Stimulated activated naive CD4-positive, alpha-beta T cell (primary cell): ENCODE measurements around the gene ATP1B1.

Source experiments
- DNase-seq, 6 experiments: peaks; one replicate each; lab custom pipeline; 2025; lab: John Stamatoyannopoulos, UW

ATP1B1 gene

GRCh38 chr1:169094897-169095569 is 11.5 kb upstream of the ATP1B1 start:
- no peak for DNase-seq

DNA sequence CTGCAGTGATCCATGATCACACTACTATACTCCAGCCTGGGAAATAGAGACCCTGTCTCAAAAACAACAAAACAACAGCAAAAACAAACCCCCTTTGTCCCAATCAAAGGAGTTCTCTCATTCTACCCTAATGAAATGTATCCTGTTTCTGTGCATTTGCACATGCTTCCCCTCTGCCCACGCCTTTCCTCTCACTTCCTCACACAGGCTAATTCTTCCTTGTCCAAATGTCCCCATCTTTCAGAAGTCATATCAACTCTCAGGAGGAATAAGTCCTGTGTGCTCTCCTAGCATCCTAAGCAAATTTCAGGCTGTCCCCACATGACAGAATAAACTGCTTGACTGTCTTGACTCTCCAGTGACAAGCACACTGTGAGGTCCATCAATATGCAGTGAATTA is 8.1 kb upstream of the ATP1B1 start:
- DNase-seq, result no peak

DNA sequence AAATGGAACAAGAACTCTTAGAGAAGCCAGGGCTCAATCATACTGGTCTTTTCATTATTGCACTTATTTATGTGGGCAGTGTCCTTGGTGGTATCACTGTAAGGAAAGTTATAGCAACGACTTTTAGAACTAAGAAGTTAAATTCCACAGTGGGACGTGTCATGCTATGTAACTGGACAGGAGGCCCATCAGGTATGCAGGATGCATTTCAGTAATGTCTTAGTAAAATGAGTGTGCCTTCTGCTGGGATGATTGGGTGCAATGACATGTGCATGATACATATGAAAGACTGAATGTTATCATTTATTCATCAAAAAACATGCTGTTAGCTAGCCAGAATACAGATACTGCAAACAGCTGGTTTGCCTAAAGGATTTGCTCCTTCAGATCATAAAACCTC is 6.9 kb upstream of the ATP1B1 start:
- no peak for DNase-seq

DNA sequence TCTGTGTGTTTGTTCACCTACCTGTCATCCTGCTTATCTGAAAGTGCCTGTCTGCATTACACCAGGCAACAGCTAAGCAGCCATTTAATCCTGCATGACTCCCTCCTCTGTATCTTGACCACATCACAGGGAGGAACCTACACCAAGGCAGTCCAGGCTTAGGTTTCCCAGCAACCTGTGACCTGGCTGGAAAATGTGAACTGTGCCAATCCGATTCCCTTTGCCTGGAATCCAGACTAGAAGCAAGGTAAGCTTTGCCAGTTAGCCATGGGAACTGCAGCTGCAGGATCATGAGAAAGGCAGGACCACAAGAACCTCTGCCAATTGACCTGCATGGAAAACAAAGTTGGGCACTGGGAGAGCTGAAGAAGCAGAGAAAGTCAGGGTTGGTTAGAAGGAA is 6.3 kb upstream of the ATP1B1 start:
- no peak for DNase-seq

DNA sequence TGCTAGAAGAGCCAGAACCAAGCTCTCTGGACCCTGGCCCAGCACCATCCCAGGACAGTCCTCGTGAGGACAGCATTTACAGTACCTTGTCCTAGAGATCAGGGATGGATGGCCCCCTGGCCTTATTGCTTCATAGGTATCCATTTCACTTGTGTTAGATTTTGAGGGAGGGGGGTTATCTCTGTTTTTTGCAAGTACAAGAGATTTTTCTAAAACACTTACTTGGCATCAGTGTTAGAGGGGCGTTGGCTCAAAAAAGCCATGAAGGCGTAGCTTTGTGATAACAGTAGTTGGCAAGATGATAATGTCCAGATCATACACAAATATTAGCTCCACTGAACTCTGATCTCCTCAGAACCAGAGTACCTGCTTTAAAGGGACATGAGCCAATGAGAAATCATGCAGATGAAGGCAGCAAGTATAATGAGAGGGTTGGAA is 5.8 kb upstream of the ATP1B1 start:
- no peak for DNase-seq

- DNase-seq, result no peak
Measured at GRCh38 chr1:169102567-169102966, 3.9 kb upstream of the ATP1B1 start.

DNA sequence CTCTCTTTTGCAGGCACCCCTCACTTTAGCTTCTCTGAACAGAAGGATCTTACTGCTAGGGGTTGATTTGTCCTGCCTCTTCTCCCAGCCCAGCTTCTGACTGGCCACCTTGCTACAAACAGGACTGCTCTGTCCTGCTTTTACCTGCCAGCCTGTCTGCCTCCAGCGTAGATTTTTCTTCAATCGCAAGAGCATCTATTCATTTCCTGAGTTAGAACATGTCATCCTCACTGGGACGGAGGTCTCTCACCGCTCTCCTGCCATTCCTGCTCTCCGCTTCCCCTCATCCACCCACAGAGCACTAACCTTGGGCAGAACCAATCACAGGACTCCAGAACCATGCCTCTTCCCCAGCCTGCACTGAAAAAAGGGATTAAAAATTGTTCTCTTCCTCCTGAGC is 3.5 kb upstream of the ATP1B1 start:
- no peak for DNase-seq

- DNase-seq, result no peak
Measured at GRCh38 chr1:169103480-169103893, 3.0 kb upstream of the ATP1B1 start.

DNA sequence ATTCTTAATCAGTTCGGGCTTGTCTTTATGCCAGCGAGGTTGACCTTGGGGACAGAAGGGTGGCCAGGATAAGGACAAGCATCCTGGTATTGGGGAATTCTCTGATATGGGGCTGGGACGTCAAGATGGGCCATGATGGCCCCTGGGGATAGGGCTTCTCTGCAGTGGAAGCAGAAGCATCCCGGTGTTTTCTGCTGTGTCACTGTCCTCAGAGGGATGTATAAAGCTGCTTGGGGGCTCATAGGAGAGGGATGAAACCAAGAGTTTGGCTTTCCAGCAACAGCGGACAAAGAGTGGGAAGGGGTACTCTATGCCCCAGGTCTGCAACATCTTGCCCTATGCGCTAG is 1.4 kb upstream of the ATP1B1 start:
- no peak for DNase-seq

DNA sequence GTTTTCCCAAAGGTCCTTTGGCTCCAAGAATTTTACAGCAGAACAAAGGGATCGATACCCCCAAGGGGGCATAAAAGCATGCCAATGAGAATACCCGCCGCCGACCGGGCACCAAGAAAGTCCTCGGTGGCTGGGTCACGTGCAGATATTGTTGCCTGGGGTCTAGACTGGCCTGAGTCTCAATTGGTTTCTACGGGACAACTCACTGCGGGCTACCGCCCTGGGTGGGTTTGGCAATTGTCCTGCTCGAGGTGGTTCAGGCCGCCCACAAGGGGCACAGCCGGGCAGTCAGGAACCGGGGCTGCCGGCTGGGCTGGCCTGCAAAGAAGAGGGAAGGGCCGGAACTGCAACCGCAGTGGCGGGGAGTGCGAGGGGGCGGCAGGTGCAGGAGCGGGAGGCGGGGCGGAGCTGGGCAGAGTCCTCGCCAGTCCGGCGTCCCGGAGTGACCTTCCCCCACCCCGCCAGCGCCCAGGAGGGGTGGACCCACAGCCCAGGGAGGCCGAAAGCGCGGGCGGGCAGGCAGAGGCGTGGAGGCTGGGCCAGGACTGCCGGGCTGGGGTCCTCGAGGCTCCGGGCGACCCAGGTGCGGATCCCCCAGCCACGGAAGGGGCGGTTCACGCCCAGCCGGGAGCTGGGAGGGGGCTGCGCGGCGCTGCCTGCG is 926 bp upstream of the ATP1B1 start:
- DNase-seq, result no peak

DNA sequence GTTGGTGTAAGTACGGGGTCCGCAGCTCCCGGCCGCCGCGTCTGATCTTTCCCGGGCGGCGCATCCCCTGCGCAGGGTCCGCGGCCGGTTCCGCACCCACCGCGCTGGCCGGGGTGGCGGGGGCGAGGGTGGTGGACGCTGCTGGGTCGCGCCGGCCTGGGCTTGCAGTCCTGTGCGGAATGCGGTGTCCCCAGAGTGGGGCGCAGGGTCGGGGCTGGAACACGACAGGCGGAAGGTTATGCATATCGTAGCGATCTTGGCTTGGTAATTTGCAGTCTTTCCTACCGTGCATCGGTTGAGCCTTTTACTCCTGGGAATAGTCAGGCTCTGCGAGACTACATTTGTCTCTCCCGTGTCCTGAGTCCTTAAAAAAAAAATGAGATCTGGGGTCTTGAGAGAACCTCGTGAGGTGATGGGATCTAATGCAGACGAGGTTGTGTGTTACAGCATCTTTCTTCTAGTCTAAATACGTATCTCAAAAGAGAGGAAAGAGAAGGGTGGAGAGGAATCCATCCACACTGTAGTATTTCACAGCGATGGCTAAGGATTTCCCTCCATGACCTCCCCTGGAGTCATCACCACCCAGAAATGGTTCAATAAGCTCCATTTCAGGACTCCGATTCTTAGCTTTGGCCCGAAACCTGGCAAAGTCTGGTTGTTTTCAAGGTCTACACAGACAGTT is 572 bp downstream of the ATP1B1 start:
- peak in 3 of 6 experiments; percentile 3 to 41 (median 13) for DNase-seq

DNA sequence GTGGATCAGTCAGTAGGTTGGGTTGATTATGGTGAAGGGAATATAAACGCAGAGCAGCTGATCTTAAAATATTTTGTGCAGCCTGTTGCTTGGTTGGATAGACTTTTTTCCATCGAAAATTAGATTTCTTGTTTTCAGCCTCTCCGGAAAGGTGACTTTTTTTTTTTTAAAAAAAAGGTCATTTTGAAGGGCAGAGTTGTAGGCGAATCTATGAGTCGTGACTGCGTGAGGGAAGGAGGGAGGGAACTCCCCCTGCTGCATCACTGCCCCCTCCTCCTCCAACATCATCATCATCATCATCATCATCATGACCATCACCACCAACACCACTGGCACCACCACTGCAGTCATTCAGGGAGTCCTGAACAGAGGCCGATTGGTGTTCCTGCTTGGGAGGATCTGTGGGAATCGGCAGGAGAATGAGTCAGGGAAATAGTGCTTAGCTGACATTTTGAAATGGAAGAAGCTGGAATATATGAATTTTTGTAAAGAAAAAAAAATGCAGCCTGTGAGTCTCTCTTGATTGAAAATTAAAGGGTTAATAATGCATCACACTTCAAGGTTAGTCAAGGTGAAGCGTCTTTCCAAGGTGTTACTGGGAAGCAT is 1.2 kb downstream of the ATP1B1 start:
- no peak for DNase-seq

DNA sequence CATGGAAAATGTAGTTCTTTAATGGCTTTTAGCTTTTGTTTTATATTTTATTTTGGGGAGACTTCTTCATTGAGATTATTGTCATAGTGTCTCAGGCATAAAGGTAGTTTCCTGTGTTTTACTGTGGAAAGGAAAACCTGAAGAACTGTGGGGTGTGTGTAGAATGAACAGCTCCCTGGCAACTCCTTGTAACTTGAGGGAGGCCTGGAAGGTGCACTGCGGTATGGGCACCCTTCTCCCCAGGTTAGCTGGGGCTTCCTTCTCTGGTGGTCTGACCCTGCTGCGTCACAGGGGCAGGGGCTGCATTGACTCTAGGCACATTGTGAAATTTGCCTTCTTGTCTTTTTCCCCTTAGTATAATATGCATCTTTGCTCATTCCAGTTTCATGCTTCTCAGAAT is 1.7 kb downstream of the ATP1B1 start:
- no peak for DNase-seq

DNA sequence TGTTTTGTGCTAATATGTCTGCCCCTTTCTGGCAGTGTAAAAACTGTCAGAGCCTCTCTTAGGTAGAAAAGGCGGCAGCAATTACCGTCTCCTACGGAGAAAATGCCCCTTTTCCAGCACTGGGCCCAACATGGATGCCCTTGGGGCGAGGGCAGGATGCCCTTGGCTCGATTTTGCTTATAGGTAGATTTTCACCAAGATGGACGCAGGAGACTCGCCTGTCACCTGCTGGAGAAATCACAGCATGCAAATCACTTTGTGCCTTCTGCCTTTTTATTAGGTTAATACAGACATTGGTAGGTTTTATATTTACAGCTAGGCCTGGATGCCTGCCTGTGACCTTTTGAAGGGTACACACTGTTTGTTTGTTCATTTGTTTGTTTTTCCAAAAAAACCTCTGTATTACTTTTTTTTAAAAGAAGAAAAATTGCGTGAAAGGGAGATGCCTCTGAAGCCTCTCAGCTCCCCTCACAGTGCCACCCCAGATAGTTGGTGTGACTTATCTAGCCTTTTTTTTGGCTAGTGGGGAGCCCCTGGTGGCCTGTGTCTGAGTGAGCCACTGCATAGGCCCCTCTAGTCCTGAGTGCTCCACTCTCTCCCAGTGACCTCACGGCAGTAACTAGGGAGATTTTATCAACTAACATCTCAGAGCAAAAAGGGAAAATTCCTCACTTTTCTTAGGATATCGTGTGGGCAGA is 2.5 kb downstream of the ATP1B1 start:
- no peak for DNase-seq

DNA sequence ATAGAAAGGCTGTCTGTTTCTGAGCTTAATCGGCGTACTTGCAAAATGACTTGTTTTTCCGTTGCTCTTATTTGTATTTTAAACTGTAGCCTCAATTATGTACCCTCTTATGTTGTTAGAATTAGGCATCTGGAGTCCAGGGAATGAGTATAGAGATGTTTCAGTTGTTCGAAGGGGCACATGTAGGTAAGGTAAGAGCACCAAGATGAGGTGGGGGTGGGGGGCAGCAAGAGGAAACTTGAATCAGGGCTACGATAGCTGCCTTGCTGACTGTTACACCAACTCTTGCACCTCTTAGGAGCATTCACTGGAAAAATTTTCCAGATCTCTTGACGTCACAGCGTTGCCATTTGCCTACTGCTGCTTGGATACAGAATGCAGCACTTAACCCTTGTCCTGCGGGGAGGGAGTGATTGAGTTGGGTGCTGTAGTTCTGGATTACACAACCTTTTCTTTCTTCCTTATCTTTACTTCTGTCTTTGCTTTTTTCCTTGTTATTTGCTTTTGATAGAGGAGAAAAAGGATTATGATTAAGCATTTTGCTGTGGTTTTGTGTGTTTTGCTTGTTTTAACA is 3.2 kb downstream of the ATP1B1 start:
- DNase-seq, result no peak

GRCh38 chr1:169110236-169110635 is 3.7 kb downstream of the ATP1B1 start:
- no peak for DNase-seq

DNA sequence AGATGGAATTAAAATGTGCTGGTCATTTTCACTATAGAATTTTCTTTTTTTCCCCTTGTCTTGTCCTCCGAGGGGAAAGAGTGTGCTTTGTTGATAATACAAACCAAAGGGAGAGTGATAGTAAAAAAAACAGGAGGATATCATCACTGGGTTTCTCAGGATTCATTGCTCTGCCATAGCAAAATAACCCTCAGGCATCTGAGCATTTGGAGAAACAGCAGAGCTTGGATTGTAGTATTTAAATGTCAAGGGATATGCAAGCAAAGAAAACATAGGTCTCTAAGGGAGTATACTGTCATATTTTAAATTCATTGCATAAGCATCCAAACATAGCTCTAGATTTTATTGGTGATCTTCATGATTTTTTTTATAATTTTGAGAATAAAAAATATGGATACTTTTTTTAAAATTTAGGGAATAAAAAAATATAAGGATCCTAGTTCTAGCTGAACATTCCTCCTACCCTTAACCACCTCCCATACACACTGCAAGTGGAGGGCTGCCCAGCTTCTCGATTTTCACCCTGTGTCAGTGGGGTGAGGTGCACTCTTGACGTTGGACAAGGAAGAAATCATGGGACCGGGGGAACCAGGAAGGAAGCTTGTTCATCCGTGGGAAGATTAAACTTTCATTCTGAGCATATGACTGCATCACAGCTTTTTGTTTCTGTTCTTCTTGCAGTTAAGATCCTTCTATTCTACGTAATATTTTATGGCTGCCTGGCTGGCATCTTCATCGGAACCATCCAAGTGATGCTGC is 4.4 kb downstream of the ATP1B1 start:
- no peak for DNase-seq

- DNase-seq, result no peak
Measured at GRCh38 chr1:169111472-169111871, 5.0 kb downstream of the ATP1B1 start.

DNA sequence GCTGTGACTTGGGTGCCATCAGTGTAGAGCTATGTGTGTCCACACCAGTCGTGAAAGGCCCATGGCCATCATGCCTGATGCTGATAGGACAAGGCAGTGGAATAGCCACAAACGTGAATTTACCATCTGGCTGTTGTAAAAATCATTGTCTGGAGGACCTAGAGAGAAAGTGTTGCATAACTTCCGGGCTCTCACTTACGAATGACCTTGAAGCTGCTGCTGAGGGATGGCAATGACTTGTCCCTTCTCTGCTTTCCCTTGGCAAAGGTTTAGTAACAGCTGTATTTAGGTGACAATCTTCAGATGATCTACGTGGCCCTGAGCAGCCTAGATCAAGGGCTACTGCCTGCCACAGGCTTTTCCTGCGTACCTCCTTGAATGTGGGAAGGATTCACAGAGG is 5.8 kb downstream of the ATP1B1 start:
- DNase-seq, result no peak

DNA sequence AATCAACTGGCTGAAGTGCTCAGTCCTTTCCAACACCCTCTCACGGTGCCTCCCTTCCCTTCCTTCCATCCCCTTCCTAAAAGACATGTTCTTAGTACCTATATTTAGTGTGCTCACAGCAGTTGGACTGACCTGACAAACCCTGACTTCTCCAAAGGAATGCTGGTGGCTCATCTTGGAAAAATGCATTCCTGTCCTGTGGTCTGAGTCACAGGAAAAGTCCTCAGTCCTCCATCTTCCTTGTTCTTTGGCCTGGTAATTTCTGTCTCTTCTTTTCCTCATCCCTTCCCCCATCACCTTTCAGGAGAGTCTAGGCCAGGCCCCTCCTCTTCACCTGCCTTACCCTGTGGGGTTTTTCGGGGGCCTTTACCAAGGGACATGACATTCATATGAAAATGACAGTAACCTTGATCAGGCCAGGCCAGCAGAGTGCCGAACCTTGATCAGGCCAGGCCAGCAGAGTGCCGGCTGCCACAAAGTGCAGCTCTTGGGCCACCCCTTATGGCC is 7.2 kb downstream of the ATP1B1 start:
- DNase-seq, result no peak
